Measurements from ENCODE around the gene LGMN. TPM values are rescaled to one million over a fixed set of nuclear protein-coding genes. Genes with fewer than 3 reads are reported as not detected.
"Not testable (repeated sequence)": the region's sequence is repeated elsewhere in the genome, so short reads cannot be mapped to it uniquely, and the experiment has no call there.

Gene LGMN
- total RNA-seq, 1 experiment from 2014 or later = 57.4 TPM

DNA sequence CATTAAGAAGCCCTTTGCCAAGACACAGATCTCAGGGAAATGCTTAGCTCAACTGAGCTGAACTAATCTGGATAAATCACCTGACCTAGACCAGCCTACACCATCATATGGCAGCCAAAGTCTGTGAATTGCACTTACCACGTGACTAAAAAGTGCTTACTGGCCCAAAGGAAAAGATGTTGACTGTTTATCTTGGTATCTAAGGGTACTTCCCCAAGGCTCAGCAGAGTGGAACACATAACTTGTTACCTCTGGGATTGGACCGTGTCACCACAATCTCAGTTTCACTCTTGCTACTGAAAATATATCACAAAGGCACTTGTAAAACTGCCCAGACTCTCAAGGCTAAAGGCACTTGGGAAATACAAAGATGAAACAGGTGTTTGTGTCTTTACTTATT lies 26.9 kb upstream of the LGMN start:
- H3K4me3 ChIP-seq (ENCODE audit: insufficient read depth, low read depth, low read length); DNase-seq; H3K36me3 ChIP-seq (replicated peaks; ENCODE audit: control insufficient read depth, insufficient read depth, low read length); H3K27me3 ChIP-seq (ENCODE audit: control insufficient read depth, insufficient read depth, low read length): not testable (repeated sequence)

DNA sequence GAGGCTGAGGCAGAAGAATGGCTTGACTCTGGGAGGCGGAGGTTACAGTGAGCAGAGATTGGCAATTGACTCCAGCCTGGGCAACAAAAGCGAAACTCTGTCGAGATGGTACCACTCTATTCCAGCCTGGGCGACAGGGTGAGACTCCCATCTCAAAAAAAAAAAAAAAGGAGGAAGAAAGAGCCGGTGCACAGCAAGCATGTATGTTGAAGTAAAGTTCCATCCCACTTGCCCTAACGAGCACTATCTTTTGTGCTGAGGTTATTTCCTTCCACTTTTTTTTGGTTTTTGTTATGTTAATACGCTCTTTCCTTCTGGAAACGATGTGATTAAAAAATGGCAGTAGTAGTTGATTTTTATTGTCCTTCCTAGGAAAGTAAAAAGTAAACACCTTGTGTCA lies 26.1 kb upstream of the LGMN start:
- no peaks in the 10 kb centered on the region for H3K27me3 ChIP-seq (ENCODE audit: control insufficient read depth, insufficient read depth, low read length)
- no peak for DNase-seq
- H3K4me3 ChIP-seq (ENCODE audit: insufficient read depth, low read depth, low read length) = no peak overlapping the region
- H3K36me3 ChIP-seq (replicated peaks; ENCODE audit: control insufficient read depth, insufficient read depth, low read length) = no peaks in the 10 kb centered on the region

DNA sequence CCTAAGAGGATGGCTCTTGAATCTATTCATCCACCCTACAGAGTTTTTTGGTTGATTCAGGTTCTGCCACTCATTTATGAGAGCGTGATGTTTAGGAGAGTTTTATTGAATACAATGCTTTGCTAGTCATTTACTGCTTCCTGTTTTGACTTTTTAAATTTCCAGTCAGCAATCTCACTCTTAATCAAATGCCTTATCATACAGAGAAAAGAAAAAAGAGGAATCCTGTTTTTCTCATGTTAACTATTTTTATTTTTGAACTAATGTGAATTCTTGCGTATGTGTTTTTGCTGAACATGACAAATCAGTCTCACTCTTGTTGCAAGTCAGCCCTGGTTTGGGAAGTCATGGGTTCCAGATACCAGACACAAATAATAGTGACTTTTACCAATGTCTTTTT lies 22.1 kb upstream of the LGMN start:
- Histone ChIP-seq H3K27me3 (ENCODE audit: control insufficient read depth, insufficient read depth, low read length) (no peaks in the 10 kb centered on the region), H3K4me3 (ENCODE audit: insufficient read depth, low read depth, low read length) (no peak overlapping the region)
- no peak for DNase-seq

DNA sequence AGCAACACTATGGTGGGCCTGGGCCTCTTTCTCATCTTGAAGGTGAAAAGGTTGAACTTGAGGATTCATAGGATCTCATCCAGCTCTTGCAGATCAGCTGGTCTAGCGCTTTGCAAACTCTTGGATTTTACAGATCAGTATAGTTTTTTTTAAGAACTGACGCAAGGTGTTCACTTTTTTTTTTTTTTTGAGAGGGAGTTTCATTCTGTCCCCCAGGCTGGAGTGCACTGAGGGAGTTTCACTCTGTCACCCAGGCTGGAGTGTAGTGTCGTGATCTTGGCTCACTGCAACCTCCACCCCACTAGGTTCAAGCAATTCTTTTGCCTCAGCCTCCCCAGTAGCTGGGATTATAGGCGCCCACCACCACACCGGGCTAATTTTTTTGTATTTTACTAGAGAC lies 20.4 kb upstream of the LGMN start:
- no peak for DNase-seq

More for the DNA sequence above, 22.1 kb upstream of the LGMN start:
- H3K36me3 ChIP-seq (replicated peaks; ENCODE audit: control insufficient read depth, insufficient read depth, low read length) = no peaks in the 10 kb centered on the region

DNA sequence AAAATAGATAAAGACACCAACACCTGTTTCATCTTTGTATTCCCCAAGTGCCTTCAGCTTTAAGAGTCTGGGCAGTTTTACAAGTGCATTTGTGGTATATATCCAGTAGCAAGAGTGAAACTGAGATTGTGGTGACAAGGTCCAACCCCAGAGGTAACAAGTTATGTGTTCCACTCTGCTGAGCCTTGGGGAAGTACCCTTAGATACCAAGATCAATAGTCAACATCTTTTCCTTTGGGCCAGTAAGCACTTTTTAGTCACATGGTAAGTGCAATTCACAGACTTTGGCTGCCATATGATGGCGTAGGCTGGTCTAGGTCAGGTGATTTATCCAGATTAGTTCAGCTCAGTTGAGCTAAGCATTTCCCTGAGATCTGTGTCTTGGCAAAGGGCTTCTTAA lies 19.8 kb upstream of the LGMN start:
- not testable (repeated sequence) for H3K27me3 ChIP-seq (ENCODE audit: control insufficient read depth, insufficient read depth, low read length); H3K36me3 ChIP-seq (replicated peaks; ENCODE audit: control insufficient read depth, insufficient read depth, low read length); H3K4me3 ChIP-seq (ENCODE audit: insufficient read depth, low read depth, low read length); DNase-seq

More for the DNA sequence above, 20.4 kb upstream of the LGMN start:
- no peaks in the 10 kb centered on the region for H3K27me3 ChIP-seq (ENCODE audit: control insufficient read depth, insufficient read depth, low read length)
- H3K4me3 ChIP-seq (ENCODE audit: insufficient read depth, low read depth, low read length) = no peak overlapping the region
- no peaks in the 10 kb centered on the region for H3K36me3 ChIP-seq (replicated peaks; ENCODE audit: control insufficient read depth, insufficient read depth, low read length)

DNA sequence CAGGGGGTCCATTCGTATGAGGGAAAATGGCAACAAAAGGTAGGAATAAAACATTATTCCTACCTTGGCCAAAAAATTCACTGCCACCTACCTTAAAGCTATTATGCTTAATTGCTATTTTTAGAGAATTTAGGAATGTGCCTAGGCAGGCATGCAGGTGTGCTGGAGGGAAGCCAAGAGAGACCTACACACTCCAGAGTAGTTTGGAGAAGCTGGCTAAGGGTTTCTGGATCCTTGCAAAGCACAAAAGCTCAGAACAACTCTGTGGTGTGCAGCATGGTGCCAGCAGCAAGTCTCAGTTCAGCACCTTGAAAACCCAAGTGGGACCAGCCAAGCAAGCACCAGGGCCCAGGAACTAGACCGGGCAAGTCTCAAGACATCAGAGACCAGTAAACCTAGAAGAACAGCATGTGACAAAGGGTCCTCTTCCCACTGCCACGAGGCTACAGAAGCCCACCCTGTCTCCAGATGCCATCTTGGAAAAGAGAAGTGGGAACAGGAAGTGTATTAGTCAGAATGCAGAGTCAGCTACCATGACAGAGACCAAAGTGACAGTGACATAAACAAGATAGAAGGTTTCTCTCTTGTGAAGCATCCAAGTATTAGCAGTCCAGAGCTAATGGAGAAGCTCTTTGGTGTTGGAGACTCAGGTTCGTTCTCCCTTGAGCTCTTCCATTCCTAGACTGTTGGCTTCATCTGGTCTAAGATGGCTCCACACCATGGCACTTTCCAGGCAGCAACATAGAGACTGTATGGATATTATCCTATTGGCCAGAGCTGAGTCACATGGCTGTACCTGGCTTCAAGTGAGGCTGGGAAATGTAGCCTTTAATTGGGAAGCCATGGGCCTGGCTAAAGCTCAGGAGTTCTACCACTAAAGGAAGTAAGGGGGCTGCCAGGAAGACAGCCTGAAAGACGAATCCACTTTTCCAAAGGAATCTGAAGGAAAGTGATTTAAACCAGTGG lies 15.5 kb upstream of the LGMN start:
- H3K4me3 ChIP-seq (ENCODE audit: insufficient read depth, low read depth, low read length); H3K36me3 ChIP-seq (replicated peaks; ENCODE audit: control insufficient read depth, insufficient read depth, low read length); H3K27me3 ChIP-seq (ENCODE audit: control insufficient read depth, insufficient read depth, low read length); DNase-seq: not testable (repeated sequence)

DNA sequence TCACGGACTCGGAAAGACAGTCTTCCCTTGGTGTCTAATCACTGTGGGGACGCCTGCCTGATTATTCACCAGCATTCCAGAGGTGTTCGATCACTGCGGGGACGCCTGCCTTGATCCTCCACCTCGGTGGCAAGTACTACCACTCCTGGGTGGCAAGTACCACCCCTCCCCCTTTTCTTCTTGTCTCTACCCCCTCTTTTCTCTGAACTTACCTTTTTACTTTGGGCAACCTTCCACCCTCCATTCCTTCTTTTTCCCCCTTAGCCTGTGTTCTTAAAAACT lies 12.0 kb upstream of the LGMN start:
- Histone ChIP-seq H3K36me3 (replicated peaks; ENCODE audit: control insufficient read depth, insufficient read depth, low read length) (no peaks in the 10 kb centered on the region), H3K4me3 (ENCODE audit: insufficient read depth, low read depth, low read length) (no peak overlapping the region), H3K27me3 (ENCODE audit: control insufficient read depth, insufficient read depth, low read length) (no peaks in the 10 kb centered on the region)
- DNase-seq = no peak

DNA sequence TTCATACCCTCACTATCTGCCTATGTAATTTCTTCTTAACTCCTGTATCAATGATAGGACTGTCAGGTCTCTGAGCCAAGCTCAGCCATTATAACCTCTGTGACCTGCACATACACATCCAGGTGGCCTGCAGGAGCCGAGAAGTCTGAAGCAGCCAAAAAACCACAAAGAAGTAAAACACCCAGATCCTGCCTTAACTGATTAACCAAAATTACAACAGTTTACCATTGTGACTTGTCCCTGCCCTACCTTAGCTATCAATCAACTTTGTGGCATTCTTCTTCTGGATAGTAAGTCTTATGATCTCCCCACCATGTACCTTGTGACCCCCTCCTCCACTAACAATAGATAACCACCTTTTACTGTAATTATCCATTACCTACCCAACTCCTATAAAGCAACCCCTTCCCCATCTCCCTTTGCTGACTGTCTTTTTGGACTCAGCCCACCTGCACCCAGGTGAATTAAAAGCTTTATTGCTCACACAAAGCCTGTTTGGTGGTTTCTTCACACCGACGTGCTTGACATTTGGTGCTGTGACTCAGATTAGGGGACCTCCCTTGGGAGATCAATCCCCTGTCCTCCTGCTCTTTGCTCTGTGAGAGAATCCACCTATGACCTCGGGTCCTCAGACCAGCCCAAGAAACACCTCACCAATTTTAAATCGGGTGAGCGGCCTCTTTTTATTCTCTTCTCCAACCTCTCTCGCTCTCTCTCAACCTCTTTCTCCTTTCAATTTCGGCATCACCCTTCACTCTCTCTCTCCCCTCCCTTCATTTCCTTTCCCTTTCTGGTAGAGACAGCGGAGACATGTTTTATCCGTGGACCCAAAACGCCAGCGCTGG lies 11.5 kb upstream of the LGMN start:
- H3K4me3 ChIP-seq (ENCODE audit: insufficient read depth, low read depth, low read length) = no peak overlapping the region
- H3K27me3 ChIP-seq (ENCODE audit: control insufficient read depth, insufficient read depth, low read length) = no peaks in the 10 kb centered on the region
- DNase-seq = no peak
- H3K36me3 ChIP-seq (replicated peaks; ENCODE audit: control insufficient read depth, insufficient read depth, low read length) = no peaks in the 10 kb centered on the region

DNA sequence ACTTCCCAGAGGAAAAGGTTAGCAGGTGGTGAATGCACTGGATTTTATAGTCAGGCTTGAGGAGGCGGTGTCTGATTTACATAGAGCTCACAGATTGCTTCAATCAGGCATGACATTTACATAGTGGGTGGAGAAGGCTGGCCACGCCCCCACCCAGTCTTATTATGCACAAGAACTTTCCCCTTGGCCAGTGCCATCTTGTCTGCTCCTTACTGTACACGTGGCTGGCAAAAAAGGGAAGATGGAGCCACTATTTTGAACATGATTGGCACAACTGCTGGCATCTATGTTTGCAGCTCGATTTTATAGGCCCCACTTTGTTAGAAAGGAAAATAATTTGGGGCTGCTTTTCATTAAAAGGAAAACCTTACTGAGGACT lies 10.9 kb upstream of the LGMN start:
- DNase-seq = no peak

DNA sequence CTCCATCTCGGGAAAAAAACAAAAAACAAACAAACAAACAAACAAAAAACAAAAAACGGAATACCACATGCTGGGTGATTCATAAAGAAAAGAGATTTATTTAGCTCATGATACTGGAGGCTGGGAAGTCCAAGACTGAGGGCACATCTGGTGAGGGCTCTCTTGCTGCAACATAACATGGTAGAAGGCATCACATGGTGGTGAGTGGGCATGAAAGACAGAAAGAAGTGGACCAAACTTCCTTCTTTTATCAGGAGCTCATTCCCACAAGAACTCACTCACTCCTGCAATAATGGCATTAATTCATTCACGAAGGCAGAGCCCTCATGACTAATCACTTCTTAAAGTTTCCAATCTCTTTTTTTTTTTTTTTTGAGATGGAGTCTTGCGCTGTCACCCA lies 8.0 kb upstream of the LGMN start:
- H3K36me3 ChIP-seq (replicated peaks; ENCODE audit: control insufficient read depth, insufficient read depth, low read length) = no peaks in the 10 kb centered on the region
- DNase-seq = no peak
- H3K4me3 ChIP-seq (ENCODE audit: insufficient read depth, low read depth, low read length) = no peak overlapping the region
- H3K27me3 ChIP-seq (ENCODE audit: control insufficient read depth, insufficient read depth, low read length) = no peaks in the 10 kb centered on the region; the same call in 1 of the 2 replicates

More for the DNA sequence above, 10.9 kb upstream of the LGMN start:
- Histone ChIP-seq H3K36me3 (replicated peaks; ENCODE audit: control insufficient read depth, insufficient read depth, low read length) (no peaks in the 10 kb centered on the region), H3K27me3 (ENCODE audit: control insufficient read depth, insufficient read depth, low read length) (no peaks in the 10 kb centered on the region), H3K4me3 (ENCODE audit: insufficient read depth, low read depth, low read length) (no peak overlapping the region)

DNA sequence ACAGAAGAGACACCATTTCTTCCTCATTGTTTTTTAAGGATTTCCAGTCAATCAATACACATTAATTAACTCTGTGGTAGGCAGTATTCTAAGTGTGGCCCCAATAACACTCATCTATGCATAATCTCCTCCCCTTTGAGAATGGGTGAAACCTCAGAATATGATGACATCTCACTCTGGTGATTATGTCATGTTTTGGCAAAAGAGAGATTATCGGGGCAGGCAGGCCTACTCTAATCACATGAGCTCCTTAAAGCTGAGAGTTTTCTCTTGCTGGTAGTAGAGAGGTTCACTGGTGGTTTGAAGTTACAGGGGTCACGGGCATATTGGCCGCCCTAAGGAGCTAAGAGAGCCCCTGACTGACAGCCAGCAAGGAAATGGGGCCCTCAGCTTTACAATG lies 7.1 kb upstream of the LGMN start:
- Histone ChIP-seq H3K36me3 (replicated peaks; ENCODE audit: control insufficient read depth, insufficient read depth, low read length) (no peaks in the 10 kb centered on the region), H3K27me3 (ENCODE audit: control insufficient read depth, insufficient read depth, low read length) (no peaks in the 10 kb centered on the region; the same call in 1 of the 2 replicates), H3K4me3 (ENCODE audit: insufficient read depth, low read depth, low read length) (no peak overlapping the region)
- no peak for DNase-seq

DNA sequence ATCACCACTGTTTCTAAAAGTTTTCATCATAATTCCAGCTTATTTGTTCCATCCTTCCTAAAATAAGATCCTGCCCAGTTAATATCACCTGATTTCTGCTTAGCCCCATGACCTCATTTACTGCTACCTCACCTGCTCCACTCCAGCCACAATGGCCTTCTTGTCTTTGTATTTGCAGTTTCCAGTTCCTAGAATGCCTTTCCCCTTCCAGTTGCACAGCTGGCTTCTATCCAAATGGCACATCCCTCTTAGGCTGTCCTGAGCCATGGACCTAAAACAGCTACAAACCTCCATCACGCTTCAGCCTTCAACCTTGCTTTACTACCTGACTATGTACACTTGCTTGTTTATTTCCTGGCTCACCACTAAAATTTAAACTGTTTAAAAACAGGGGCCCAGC lies 6.5 kb upstream of the LGMN start:
- no peak for DNase-seq
- Histone ChIP-seq H3K36me3 (replicated peaks; ENCODE audit: control insufficient read depth, insufficient read depth, low read length) (no peaks in the 10 kb centered on the region), H3K4me3 (ENCODE audit: insufficient read depth, low read depth, low read length) (no peak overlapping the region), H3K27me3 (ENCODE audit: control insufficient read depth, insufficient read depth, low read length) (no peaks in the 10 kb centered on the region; the same call in 1 of the 2 replicates)

DNA sequence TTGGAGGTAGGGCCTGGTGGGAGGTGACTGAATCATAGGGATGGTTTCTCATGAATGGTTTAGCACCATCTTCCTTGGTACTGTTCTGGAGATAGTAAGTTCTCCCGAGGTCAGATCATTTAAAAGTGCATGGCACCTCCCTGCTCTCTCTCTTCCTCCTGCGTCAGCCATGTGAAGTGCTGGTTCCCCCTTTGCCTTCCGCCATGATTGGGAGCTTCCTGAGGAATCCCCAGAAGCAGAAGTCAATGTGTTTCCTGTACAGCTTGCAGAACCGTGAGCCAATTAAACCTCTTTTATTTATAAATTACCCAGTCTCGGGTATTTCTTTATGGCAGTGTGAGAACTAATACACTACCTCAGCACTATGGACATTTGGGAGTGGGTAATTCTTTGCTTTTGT lies 4.8 kb upstream of the LGMN start:
- DNase-seq = no peak
- H3K27me3 ChIP-seq (ENCODE audit: control insufficient read depth, insufficient read depth, low read length) = no peaks in the 10 kb centered on the region; the same call in 1 of the 2 replicates
- H3K36me3 ChIP-seq (replicated peaks; ENCODE audit: control insufficient read depth, insufficient read depth, low read length) = no peaks in the 10 kb centered on the region
- no peak overlapping the region for H3K4me3 ChIP-seq (ENCODE audit: insufficient read depth, low read depth, low read length)

DNA sequence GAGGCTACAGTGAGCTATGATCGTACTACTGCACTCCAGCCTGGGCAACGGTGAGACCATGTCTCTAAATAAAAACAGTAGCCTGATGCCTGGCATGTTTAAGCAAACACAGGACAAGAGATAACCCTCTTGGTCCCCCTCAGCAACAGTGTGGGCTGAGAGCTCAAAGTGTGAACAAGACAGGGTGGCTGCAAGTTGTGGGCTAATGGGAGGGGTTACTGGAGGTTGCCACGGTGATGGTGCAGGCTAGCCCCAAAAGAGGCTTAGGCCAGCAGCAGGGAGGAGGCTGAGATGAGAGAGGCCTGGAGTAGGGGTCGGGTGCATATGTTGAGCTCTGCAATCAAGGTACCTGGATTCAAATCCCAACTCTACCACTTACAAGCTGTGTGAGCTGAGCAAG lies 3.4 kb upstream of the LGMN start:
- H3K36me3 ChIP-seq (replicated peaks; ENCODE audit: control insufficient read depth, insufficient read depth, low read length) = no peaks in the 10 kb centered on the region
- DNase-seq = no peak
- no peak overlapping the region for H3K4me3 ChIP-seq (ENCODE audit: insufficient read depth, low read depth, low read length)
- peaks cover 4% of the 10 kb centered on the region; the same call in 1 of the 2 replicates for H3K27me3 ChIP-seq (ENCODE audit: control insufficient read depth, insufficient read depth, low read length)

DNA sequence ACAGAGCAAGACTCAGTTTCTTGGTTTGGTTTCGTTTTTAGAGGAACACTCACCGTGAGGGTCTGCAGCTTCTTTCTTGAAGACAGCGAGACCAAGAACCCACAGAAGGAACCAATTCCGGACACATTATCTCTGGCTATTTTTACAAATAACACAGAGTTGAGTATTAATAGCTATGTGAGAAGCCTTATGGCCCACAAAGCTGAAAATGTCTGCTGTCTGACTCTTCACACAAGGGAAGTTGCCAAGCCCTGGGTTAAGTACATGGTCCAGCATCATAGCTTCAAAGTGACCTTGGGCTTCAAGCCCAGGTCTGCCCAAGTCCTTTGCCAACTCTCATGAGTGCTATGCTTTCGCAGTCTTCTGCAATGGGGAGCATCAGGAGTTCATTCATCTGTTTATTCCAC lies 2.6 kb upstream of the LGMN start:
- no peak for DNase-seq
- H3K27me3 ChIP-seq (ENCODE audit: control insufficient read depth, insufficient read depth, low read length) = peaks cover 4% of the 10 kb centered on the region; the same call in 1 of the 2 replicates
- H3K36me3 ChIP-seq (replicated peaks; ENCODE audit: control insufficient read depth, insufficient read depth, low read length) = no peaks in the 10 kb centered on the region
- no peak overlapping the region for H3K4me3 ChIP-seq (ENCODE audit: insufficient read depth, low read depth, low read length)
